Fibroblast of the conjunctiva (primary cell): ENCODE results near the gene VSIR.
A peak's percentile ranks its signal among the peaks of the same experiment; 100 is the strongest.

ENCODE experiments used
- DNase-seq: peaks from one replicate; pipeline ENCODE4 v3.0.0-alpha.2; 2010; ENCODE audit warnings: low read depth

VSIR gene

GRCh38 chr10:71773221-71773971, at the start of gene VSIR:
VSIR (minus strand) TSS chr10:71773520; CDS start chr10:71773439, 81 bp downstream.
- peak; percentile 55 for DNase-seq

GRCh38 chr10:71821909-71822763, 48.8 kb upstream of the VSIR start:
- no peak for DNase-seq

- no peak for DNase-seq
Measured at GRCh38 chr10:71820966-71821365, 47.6 kb upstream of the VSIR start.

GRCh38 chr10:71819985-71820384, 46.7 kb upstream of the VSIR start:
- no peak for DNase-seq

- DNase-seq: no peak
Measured at GRCh38 chr10:71819441-71819861, 46.1 kb upstream of the VSIR start.

- no peak for DNase-seq
Measured at GRCh38 chr10:71818674-71819260, 45.4 kb upstream of the VSIR start.

GRCh38 chr10:71817831-71818655, 44.7 kb upstream of the VSIR start:
- no peak for DNase-seq

GRCh38 chr10:71816936-71817618, 43.8 kb upstream of the VSIR start:
- no peak for DNase-seq

GRCh38 chr10:71816421-71816851, 43.1 kb upstream of the VSIR start:
- DNase-seq: no peak

- no peak for DNase-seq
Measured at GRCh38 chr10:71815515-71816130, 42.3 kb upstream of the VSIR start.

GRCh38 chr10:71814922-71815411, 41.6 kb upstream of the VSIR start:
- no peak for DNase-seq

GRCh38 chr10:71812913-71813590, 39.7 kb upstream of the VSIR start:
- no peak for DNase-seq

- DNase-seq: peak; percentile 12
Measured at GRCh38 chr10:71812016-71812912, 38.9 kb upstream of the VSIR start.

- DNase-seq: no peak
Measured at GRCh38 chr10:71811351-71811750, 38.0 kb upstream of the VSIR start.

GRCh38 chr10:71810048-71810750, 36.9 kb upstream of the VSIR start:
- no peak for DNase-seq

GRCh38 chr10:71809628-71810027, 36.3 kb upstream of the VSIR start:
- DNase-seq: no peak

GRCh38 chr10:71807557-71808510, 34.5 kb upstream of the VSIR start:
- no peak for DNase-seq
